Neuronal stem cell (in vitro differentiated cells): Measurements from ENCODE around the gene WDR35.

ENCODE experiments used
- DNase-seq: peaks from one replicate; pipeline ENCODE4 v3.0.0-alpha.2; 2013; ENCODE audit warnings: low spot score
- H2AFZ ChIP-seq: one replicate; pipeline ENCODE4 v1.6.1; 2013; ENCODE audit warnings: mild to moderate bottlenecking, low read length, inconsistent platforms
- H2AK5ac ChIP-seq: 2 replicates; pipeline ENCODE4 v1.6.1; 2013; ENCODE audit warnings: low read depth, mild to moderate bottlenecking, inconsistent platforms, low read length, moderate library complexity, mixed read lengths
- H2BK120ac ChIP-seq: 2 replicates; pipeline ENCODE4 v1.6.1; 2013; ENCODE audit warnings: low read depth, mild to moderate bottlenecking, inconsistent platforms, low read length, moderate library complexity, mixed read lengths
- H2BK12ac ChIP-seq: one replicate; pipeline ENCODE4 v1.6.1; 2013; ENCODE audit warnings: low read length, inconsistent platforms
- H2BK15ac ChIP-seq: 2 replicates; pipeline ENCODE4 v1.6.1; 2013; ENCODE audit warnings: mild to moderate bottlenecking, low read length, inconsistent platforms, mixed read lengths
- H2BK5ac ChIP-seq: one replicate; pipeline ENCODE4 v1.6.1; 2013; ENCODE audit warnings: inconsistent platforms, mild to moderate bottlenecking, low read length, moderate library complexity
- H3K14ac ChIP-seq: one replicate; pipeline ENCODE4 v1.6.1; 2013; ENCODE audit warnings: low read length, inconsistent platforms
- H3K18ac ChIP-seq: 2 replicates; pipeline ENCODE4 v1.6.1; 2013; ENCODE audit warnings: low read length, inconsistent platforms
- H3K23ac ChIP-seq: 2 replicates; pipeline ENCODE4 v1.6.1; 2013; ENCODE audit warnings: low read depth, mild to moderate bottlenecking, mixed read lengths, low read length, inconsistent platforms; ENCODE audit not compliant: poor library complexity
- H3K27ac ChIP-seq: replicated peaks from 3 replicates; pipeline ENCODE4 v1.5.1; 2013; ENCODE audit warnings: low read length, inconsistent platforms
- H3K27me3 ChIP-seq, 3 experiments: 2 replicates each; pipeline ENCODE4 v1.6.1; 2013; ENCODE audit warnings: low read length in 3 of 3, mild to moderate bottlenecking in 2 of 3, inconsistent platforms in 1 of 3, low read depth in 1 of 3, mixed read lengths in 1 of 3, moderate library complexity in 1 of 3; ENCODE audit not compliant: control insufficient read depth in 3 of 3, insufficient read depth in 3 of 3
- H3K36me3 ChIP-seq, 2 donors: replicated peaks in 1 of 2; 2 replicates each; pipeline ENCODE4 v1.6.1; 2013; ENCODE audit warnings: low read length in 2 of 2; ENCODE audit not compliant: control insufficient read depth in 2 of 2, insufficient read depth in 2 of 2
- H3K4ac ChIP-seq: 2 replicates; pipeline ENCODE4 v1.6.1; 2013; ENCODE audit warnings: inconsistent platforms, mild to moderate bottlenecking, low read length, moderate library complexity
- H3K4me1 ChIP-seq, 2 donors: 1 replicate in 1 of 2; 2 replicates in 1 of 2; pipeline ENCODE4 v1.6.1; 2013; ENCODE audit warnings: low read length in 2 of 2, low read depth in 1 of 2; ENCODE audit not compliant: control insufficient read depth in 2 of 2, insufficient read depth in 1 of 2
- H3K4me2 ChIP-seq: one replicate; pipeline ENCODE4 v1.6.1; 2013; ENCODE audit warnings: mild to moderate bottlenecking, low read length, inconsistent platforms; ENCODE audit not compliant: insufficient read depth, poor library complexity, severe bottlenecking
- H3K4me3 ChIP-seq, 2 donors: 2 replicates each; pipeline ENCODE4 v1.5.1; 2013; ENCODE audit warnings: low read length in 2 of 2, mild to moderate bottlenecking in 2 of 2, inconsistent platforms in 1 of 2, moderate library complexity in 1 of 2
- H3K79me1 ChIP-seq: one replicate; pipeline ENCODE4 v1.6.1; 2013; ENCODE audit warnings: low read depth, mild to moderate bottlenecking, inconsistent platforms, low read length, moderate library complexity
- H3K9ac ChIP-seq: one replicate; pipeline ENCODE4 v1.6.1; 2013; ENCODE audit warnings: mild to moderate bottlenecking, low read depth, low read length, inconsistent platforms; ENCODE audit not compliant: poor library complexity
- H3K9me3 ChIP-seq, 2 donors: replicated peaks in 1 of 2; 2 replicates each; pipeline versions ENCODE3 to v1.6.1; 2013; ENCODE audit warnings: low read length in 2 of 2, mild to moderate bottlenecking in 2 of 2, inconsistent platforms in 1 of 2, low read depth in 1 of 2, mixed read lengths in 1 of 2, moderate library complexity in 1 of 2; ENCODE audit not compliant: control insufficient read depth in 2 of 2, insufficient read depth in 1 of 2
- H4K8ac ChIP-seq: one replicate; pipeline ENCODE4 v1.6.1; 2013; ENCODE audit warnings: low read depth, mild to moderate bottlenecking, inconsistent platforms, low read length, moderate library complexity
- H4K91ac ChIP-seq: one replicate; pipeline ENCODE4 v1.6.1; 2013; ENCODE audit warnings: low read length, low read depth, mild to moderate bottlenecking, inconsistent platforms; ENCODE audit not compliant: poor library complexity
- WGBS, 2 donors: extraction: QIAGEN DNeasy Blood & Tissue Kit; methylation state at CpG; one replicate each; pipeline ENCODE4 v1.1.7; 2013; ENCODE audit warnings: missing lambda C conversion rate in 2 of 2, mixed read lengths in 1 of 2; ENCODE audit not compliant: insufficient read length in 2 of 2, insufficient replicate concordance in 1 of 2; ENCODE audit errors: extremely low coverage in 2 of 2; 5-methylcytosine and 5-hydroxymethylcytosine counted together

The WDR35 gene

DNA sequence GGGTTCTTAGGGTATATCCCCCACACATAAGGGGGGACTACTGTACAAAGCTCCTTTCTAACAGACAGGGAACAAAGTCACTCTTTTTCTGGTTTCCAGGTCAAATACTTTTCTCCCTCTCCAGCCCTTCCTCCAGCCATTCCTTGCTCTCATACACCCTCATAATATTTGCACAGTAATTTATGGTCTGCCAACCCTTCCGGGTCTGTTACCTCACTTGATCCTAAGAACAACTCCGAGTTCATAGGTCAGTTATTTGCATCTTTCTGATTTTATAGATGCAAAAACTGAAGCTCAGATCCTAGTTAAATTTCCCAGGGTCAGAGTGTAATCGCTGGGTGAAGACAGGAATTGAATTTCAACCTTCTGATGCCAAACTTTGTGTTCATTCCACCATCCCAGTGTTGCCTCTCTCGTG, 37.4 kb upstream of the WDR35 start:
- no peak overlapping the region for H3K27ac ChIP-seq
- no peak overlapping the region for H4K91ac ChIP-seq

DNA sequence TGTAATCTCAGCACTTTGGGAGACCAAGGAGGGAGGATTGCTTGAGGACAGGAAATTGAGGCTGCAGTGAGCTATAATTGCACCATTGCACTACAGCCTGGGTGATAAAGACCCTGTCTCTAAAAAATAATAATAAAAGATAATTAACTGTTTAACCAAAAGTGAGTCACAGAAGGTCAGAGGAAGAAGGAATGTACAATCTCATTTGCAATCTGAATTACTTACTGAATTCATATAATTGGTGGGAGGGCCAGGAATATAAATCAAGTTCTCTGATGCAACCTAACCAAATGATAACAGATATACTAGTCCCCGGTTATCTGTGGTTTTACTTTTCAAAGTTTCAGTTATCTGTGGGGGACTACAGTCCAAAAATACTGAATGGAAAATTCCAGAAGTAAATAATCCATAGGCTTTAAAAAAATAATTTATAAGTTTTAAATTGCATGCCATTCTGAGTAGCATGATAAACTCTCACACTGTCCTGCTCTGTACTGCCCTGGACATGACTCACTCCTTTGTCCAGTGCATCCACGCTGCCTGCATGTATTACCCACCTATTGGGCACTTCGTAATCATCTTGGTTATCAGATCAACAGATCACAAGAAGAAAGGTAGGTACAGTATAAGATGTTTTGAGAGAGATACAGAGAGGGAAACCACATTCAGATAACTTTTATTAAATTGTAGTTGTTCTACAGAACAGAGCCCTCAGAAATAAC, 35.3 kb upstream of the WDR35 start:
- Histone ChIP-seq H3K27ac (no peak overlapping the region), H3K9me3 (peaks cover 1 to 23% of the 10 kb centered on the region in 2 donors), H3K27me3 (no peaks in the 10 kb centered on the region), H3K4me3 (no peak overlapping the region), H3K4ac (no peak overlapping the region), H2BK5ac (no peak overlapping the region), H2AK5ac (no peak overlapping the region), H3K9ac (no peak overlapping the region), H3K79me1 (no peaks in the 10 kb centered on the region), H2BK120ac (no peak overlapping the region), H3K23ac (no peak overlapping the region), H2BK12ac (no peak overlapping the region), H3K4me1 (no peaks in the 10 kb centered on the region), H3K4me2 (no peak overlapping the region), H4K91ac (no peak overlapping the region), H3K36me3 (peaks cover under 1 to 34% of the 10 kb centered on the region in 2 donors), H4K8ac (no peak overlapping the region), H3K14ac (no peak overlapping the region), H3K18ac (no peak overlapping the region), H2BK15ac (no peak overlapping the region), H2AFZ (no peak overlapping the region)
- no peak for DNase-seq
- no CpG with 5 or more reads among the region's 3 CpGs for WGBS, 2 donors

More for the DNA sequence above, 37.4 kb upstream of the WDR35 start:
- Histone ChIP-seq H3K79me1 (no peaks in the 10 kb centered on the region), H3K4me3 (no peak overlapping the region), H3K14ac (no peak overlapping the region), H2BK12ac (no peak overlapping the region), H3K4me2 (no peak overlapping the region), H2AK5ac (no peak overlapping the region), H3K9me3 (peaks cover 2 to 18% of the 10 kb centered on the region in 2 donors), H3K23ac (no peak overlapping the region), H4K8ac (no peak overlapping the region), H3K36me3 (peaks cover 2 to 55% of the 10 kb centered on the region in 2 donors), H3K27me3 (no peaks in the 10 kb centered on the region), H3K9ac (no peak overlapping the region), H2AFZ (no peak overlapping the region), H2BK5ac (no peak overlapping the region), H2BK15ac (no peak overlapping the region), H3K4ac (no peak overlapping the region), H3K18ac (no peak overlapping the region), H3K4me1 (no peaks in the 10 kb centered on the region), H2BK120ac (no peak overlapping the region)
- no CpG with 5 or more reads among the region's 4 CpGs for WGBS, 2 donors
- DNase-seq, result no peak

DNA sequence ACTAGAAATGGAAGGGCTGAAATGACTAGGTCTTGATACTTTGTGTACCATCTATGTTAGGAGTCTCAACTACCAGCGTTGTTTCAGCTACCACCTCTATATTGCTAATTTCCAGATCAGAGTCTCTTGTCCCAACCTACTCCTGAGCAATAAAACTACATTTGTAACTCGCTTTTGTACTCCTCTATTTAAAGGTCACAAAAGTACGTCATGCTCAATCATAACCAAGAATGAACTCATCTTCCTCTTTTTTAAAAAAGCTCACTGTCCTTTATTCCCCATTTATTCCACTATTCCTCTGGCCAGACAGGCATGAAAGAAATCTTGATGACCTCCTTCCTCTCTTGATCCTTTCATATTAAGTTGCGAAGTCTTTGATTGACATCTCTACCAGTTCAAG, 33.8 kb upstream of the WDR35 start:
- Histone ChIP-seq H4K8ac (no peak overlapping the region), H2AFZ (no peak overlapping the region), H3K27ac (no peak overlapping the region), H2BK5ac (no peak overlapping the region), H2AK5ac (no peak overlapping the region), H3K23ac (no peak overlapping the region), H3K36me3 (peaks cover 0 to 19% of the 10 kb centered on the region in 2 donors), H3K9ac (no peak overlapping the region), H3K4me2 (no peak overlapping the region), H2BK12ac (no peak overlapping the region), H3K79me1 (no peaks in the 10 kb centered on the region), H3K9me3 (peaks cover 2 to 15% of the 10 kb centered on the region in 2 donors), H3K4ac (no peak overlapping the region), H3K18ac (no peak overlapping the region), H3K4me1 (no peaks in the 10 kb centered on the region), H4K91ac (no peak overlapping the region), H3K27me3 (peaks cover 0 to 2% (median 0%) of the 10 kb centered on the region in 3 experiments), H3K4me3 (no peak overlapping the region), H2BK15ac (no peak overlapping the region), H3K14ac (no peak overlapping the region), H2BK120ac (no peak overlapping the region)
- DNase-seq, result no peak
- WGBS, 2 donors, result no CpG with 5 or more reads among the region's 4 CpGs

- Histone ChIP-seq H3K14ac (no peak overlapping the region), H3K36me3 (peaks cover 0 to 2% of the 10 kb centered on the region in 2 donors), H2BK15ac (no peak overlapping the region), H3K4ac (no peak overlapping the region), H3K4me3 (peak overlapping the region in 1 of 2 donors; percentile 30), H3K4me2 (no peak overlapping the region), H2BK5ac (no peak overlapping the region), H3K27me3 (peaks cover 0 to 2% (median 0%) of the 10 kb centered on the region in 3 experiments), H2AFZ (no peak overlapping the region), H2BK12ac (no peak overlapping the region), H3K9me3 (peaks cover 2 to 15% of the 10 kb centered on the region in 2 donors), H3K18ac (no peak overlapping the region), H4K91ac (no peak overlapping the region), H3K79me1 (no peaks in the 10 kb centered on the region), H3K23ac (no peak overlapping the region), H2AK5ac (no peak overlapping the region), H2BK120ac (no peak overlapping the region), H4K8ac (no peak overlapping the region), H3K27ac (no peak overlapping the region), H3K9ac (no peak overlapping the region), H3K4me1 (no peaks in the 10 kb centered on the region)
- WGBS, 2 donors, result no CpG with 5 or more reads among the region's 3 CpGs
- no peak for DNase-seq
Observed at GRCh38 chr2:20021405-20022009, 31.6 kb upstream of the WDR35 start.
